GM10248 (cell line): ENCODE measurements around the gene WWP2.

Source experiments
- CTCF ChIA-PET: fragments of 300-600 bp; sonication (Branson Sonifier 250); formaldehyde crosslinking; extraction: SDS; loops from one replicate; lab custom pipeline; 2021; ENCODE audit warnings: antibody characterized with exemption; lab: Yijun Ruan, JAX
- POLR2A ChIA-PET: fragments of 350-650 bp; sonication (Branson Sonifier 250); formaldehyde crosslinking; extraction: SDS; loops from one replicate; lab custom pipeline; 2020; ENCODE audit warnings: antibody characterized with exemption; lab: Yijun Ruan, JAX
- DNase-seq: peaks from one replicate; pipeline ENCODE4 v3.0.0; 2012; ENCODE audit errors: extremely low spot score
- CTCF ChIP-seq: IDR thresholded peaks from 2 replicates; pipeline ENCODE4 v1.5.1; 2012; ENCODE audit warnings: mild to moderate bottlenecking, low read depth; ENCODE audit errors: extremely low read depth, missing control alignments, control extremely low read depth

WWP2 gene

GRCh38 chr16:69936751-69937211, 174.6 kb downstream of the WWP2 start:
- POLR2A ChIA-PET, result no interaction called here
- no peak for DNase-seq
- no peak for TF ChIP-seq CTCF
- CTCF ChIA-PET, result no interaction called here

- CTCF ChIA-PET, result no interaction called here
- no peak for TF ChIP-seq CTCF
- POLR2A ChIA-PET, result no interaction called here
- DNase-seq, result no peak
Observed at GRCh38 chr16:69937465-69937951, 175.4 kb downstream of the WWP2 start.

DNA sequence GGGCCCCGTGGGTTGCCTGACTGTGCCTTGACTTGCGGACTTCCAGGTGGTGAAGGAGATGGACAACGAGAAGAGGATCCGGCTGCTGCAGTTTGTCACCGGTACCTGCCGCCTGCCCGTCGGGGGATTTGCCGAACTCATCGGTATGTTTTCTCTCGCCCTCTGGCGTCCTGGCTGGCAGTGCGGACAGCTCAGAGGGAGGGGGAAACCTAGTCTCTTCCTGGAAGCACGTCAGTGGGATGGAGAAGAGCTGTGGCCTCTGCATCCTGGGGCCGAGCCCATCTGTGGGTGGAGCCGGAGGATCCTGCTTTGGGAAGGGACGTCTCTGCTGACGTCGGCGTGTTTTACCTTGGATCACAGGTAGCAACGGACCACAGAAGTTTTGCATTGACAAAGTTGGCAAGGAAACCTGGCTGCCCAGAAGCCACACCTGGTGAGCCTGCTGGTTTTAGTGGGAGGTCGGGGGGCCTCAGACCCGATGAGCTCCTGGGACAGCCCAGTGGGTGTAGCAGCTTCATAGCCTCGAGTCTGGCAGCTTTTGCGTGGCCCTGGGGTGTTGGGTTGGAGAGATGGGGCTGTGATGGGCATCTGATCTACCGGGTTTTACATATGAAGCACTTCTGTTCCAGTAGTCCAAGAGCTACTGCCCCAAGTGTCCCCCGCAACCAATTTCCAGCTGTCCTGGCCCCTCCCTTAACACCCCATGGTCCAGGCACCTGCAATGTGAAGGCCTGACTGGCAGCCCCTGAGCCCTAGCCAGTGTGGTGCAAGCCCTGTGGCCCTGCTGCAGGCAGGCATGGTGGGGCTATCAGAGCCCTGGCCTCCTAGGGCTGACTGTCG, 177.1 kb downstream of the WWP2 start:
- ChIA-PET CTCF (interaction anchor here (1.4 to 5.4 kb wide), 2 partner anchors 9 to 44 kb away, joined by 3 to 31 read pairs; no protein-coding TSS in a partner anchor), POLR2A (no interaction called here)
- no peak for TF ChIP-seq CTCF
- DNase-seq, result no peak

- POLR2A ChIA-PET, result no interaction called here
- CTCF ChIA-PET, result interaction anchor here (1.4 to 5.4 kb wide), 2 partner anchors 10 to 45 kb away, joined by 3 to 31 read pairs; no protein-coding TSS in a partner anchor
Observed at GRCh38 chr16:69939821-69940585, 177.9 kb downstream of the WWP2 start.

GRCh38 chr16:69940676-69941075, 178.5 kb downstream of the WWP2 start:
- ChIA-PET POLR2A (no interaction called here), CTCF (interaction anchor here (1.4 to 5.4 kb wide), 2 partner anchors 11 to 46 kb away, joined by 3 to 31 read pairs; no protein-coding TSS in a partner anchor)
- no peak for DNase-seq
- TF ChIP-seq CTCF, result no peak

More at GRCh38 chr16:69939821-69940585, 177.9 kb downstream of the WWP2 start:
- no peak for TF ChIP-seq CTCF
- no peak for DNase-seq
